HepG2 (cell line): ENCODE results near the gene HSD11B1.

Experiments used
- FOXM1 ChIP-seq: sonication (generic); formaldehyde crosslinking; IDR thresholded peaks from 2 replicates; pipeline ENCODE4 v1.5.0; 2020; ENCODE audit warnings: missing genetic modification reagents
- GABPA ChIP-seq, 2 experiments: IDR thresholded peaks; 2 replicates each; pipeline ENCODE4 v1.6.1; 2011 to 2016; ENCODE audit warnings: low read depth in 2 of 2, low read length in 1 of 2, missing biosample characterization in 1 of 2, missing genetic modification characterization in 1 of 2
- JDP2 ChIP-seq: sonication (generic); formaldehyde crosslinking; IDR thresholded peaks from 2 replicates; pipeline ENCODE4 v1.8.1; 2022; ENCODE audit warnings: missing genetic modification reagents, borderline replicate concordance
- MTERF4 ChIP-seq: sonication (generic); formaldehyde crosslinking; IDR thresholded peaks from 2 replicates; pipeline ENCODE4 v1.8.0; 2023; ENCODE audit warnings: mild to moderate bottlenecking, missing genetic modification reagents
- REST ChIP-seq, 2 experiments: IDR thresholded peaks; 2 replicates each; pipeline ENCODE4 v1.6.1; 2011 to 2012; ENCODE audit warnings: low read length in 2 of 2, borderline replicate concordance in 1 of 2, low read depth in 1 of 2, mild to moderate bottlenecking in 1 of 2, moderate library complexity in 1 of 2
- RNF2 ChIP-seq: fragments of 450-650 bp; conservative IDR thresholded peaks from 2 replicates; pipeline ENCODE4 v1.6.1; 2016; ENCODE audit warnings: low read depth
- SNAPC5 ChIP-seq: sonication (generic); formaldehyde crosslinking; IDR thresholded peaks from 2 replicates; pipeline ENCODE4 v1.8.1; 2023; ENCODE audit warnings: mild to moderate bottlenecking, missing genetic modification reagents, borderline replicate concordance
- THRA ChIP-seq: sonication (generic); formaldehyde crosslinking; IDR thresholded peaks from 2 replicates; pipeline ENCODE4 v1.4.0; 2020; ENCODE audit warnings: missing genetic modification reagents, borderline replicate concordance
- ZNF335 ChIP-seq: sonication (generic); formaldehyde crosslinking; IDR thresholded peaks from 2 replicates; pipeline ENCODE4 v1.4.0; 2020; ENCODE audit warnings: missing genetic modification reagents
- ZNF431 ChIP-seq: sonication (generic); formaldehyde crosslinking; IDR thresholded peaks from 2 replicates; pipeline ENCODE4 v1.9.0; 2022; ENCODE audit warnings: missing genetic modification reagents, low read depth, mild to moderate bottlenecking, borderline replicate concordance
- ZNF501 ChIP-seq: sonication (generic); formaldehyde crosslinking; IDR thresholded peaks from 2 replicates; pipeline ENCODE4 v1.5.1; 2020; ENCODE audit warnings: mild to moderate bottlenecking, moderate library complexity, missing genetic modification reagents
- ZSCAN31 ChIP-seq: sonication (generic); formaldehyde crosslinking; IDR thresholded peaks from 2 replicates; pipeline ENCODE4 v1.5.0; 2020; ENCODE audit warnings: low read depth, mild to moderate bottlenecking, missing genetic modification reagents

- TF ChIP-seq MTERF4 (CRISPR knock-in tag), result no peak
- TF ChIP-seq ZNF335 (CRISPR knock-in tag), result no peak
- TF ChIP-seq SNAPC5 (CRISPR knock-in tag), result no peak
- TF ChIP-seq FOXM1 (CRISPR knock-in tag), result no peak
- no peak for TF ChIP-seq RNF2
- TF ChIP-seq THRA (CRISPR knock-in tag), result no peak
- TF ChIP-seq ZSCAN31 (CRISPR knock-in tag), result no peak
- TF ChIP-seq ZNF501, result no peak
- TF ChIP-seq ZNF431, result no peak
- TF ChIP-seq JDP2, result no peak
- no peak for TF ChIP-seq GABPA (IDR thresholded peaks at IDR 0.05; ENCODE audit: low read depth, low read length)
- no peak for TF ChIP-seq GABPA (CRISPR knock-in tag; IDR thresholded peaks at IDR 0.05; ENCODE audit: low read depth)
- no peak for TF ChIP-seq REST (IDR thresholded peaks at IDR 0.05; ENCODE audit: borderline replicate concordance in 1 of 2, low read depth in 1 of 2, low read length in 2 of 2)
These were observed 78.7 kb downstream of the HSD11B1 start for GRCh38 chr1:209783386-209783785.
